HepG2 (cell line): ENCODE data around the gene AK2. TPM values are rescaled to one million over a fixed set of nuclear protein-coding genes. Genes with fewer than 3 reads are reported as not detected.

Experiments used
- ATAC-seq: fragments of 200-7000 bp; cut with Tn5 transposase; 3 replicates; pipeline ENCODE4 v1.9.1; 2020; ENCODE audit warnings: mild to moderate bottlenecking, moderate library complexity
- BruUV-seq: library from RNA; stranded (reverse); fragments of 400-500 nt; replicated peaks from 2 replicates; lab custom pipeline; 2021; lab: Mats Ljungman, UMichigan
- CTCF ChIA-PET: fragments of 300-600 bp; formaldehyde crosslinking; extraction: SDS; loops from one replicate; lab custom pipeline; 2021; ENCODE audit warnings: low total read pairs, inconsistent platforms, low intra/inter-chr PET ratio; lab: Yijun Ruan, JAX
- POLR2A ChIA-PET: fragments of 350-600 bp; sonication (Branson Sonifier 250); formaldehyde crosslinking; loops from one replicate; lab custom pipeline; 2020; ENCODE audit warnings: antibody characterized with exemption, inconsistent platforms; lab: Yijun Ruan, JAX
- DNase-seq: peaks from one replicate; pipeline ENCODE4 v3.0.0-alpha.2; 2015; ENCODE audit warnings: low spot score
- FAIRE-seq: peaks from 3 replicates; lab custom pipeline; 2011; peaks lifted over from hg19 to GRCh38; lab: Jason Lieb, UNC
- H2AFZ ChIP-seq: one replicate; pipeline ENCODE4 v1.6.1; 2011; ENCODE audit warnings: low read length, inconsistent platforms
- H3K27ac ChIP-seq: fragments of 300-600 bp; 3 replicates; pipeline ENCODE4 v1.8.0; 2011; ENCODE audit warnings: mixed run types, mild to moderate bottlenecking, mixed read lengths, low read length, inconsistent platforms; ENCODE audit not compliant: insufficient read depth; ENCODE audit errors: extremely low read length
- H3K27me3 ChIP-seq, 2 experiments: fragments of 200-600 bp in 1 of 2; 2 replicates in 1 of 2; 3 replicates in 1 of 2; pipeline versions ENCODE4 v1.6.0 to v1.8.0; 2011; ENCODE audit warnings: low read length in 2 of 2, mild to moderate bottlenecking in 2 of 2, moderate library complexity in 2 of 2, inconsistent platforms in 1 of 2; ENCODE audit not compliant: insufficient read depth in 2 of 2, control insufficient read depth in 1 of 2
- H3K36me3 ChIP-seq, 2 experiments: fragments of 200-600 bp in 1 of 2; replicated peaks in 1 of 2; 2 replicates in 1 of 2; 3 replicates in 1 of 2; pipeline versions ENCODE4 v1.5.1 to v1.8.0; 2011; ENCODE audit warnings: low read length in 2 of 2, inconsistent platforms in 1 of 2; ENCODE audit not compliant: insufficient read depth in 2 of 2, control insufficient read depth in 1 of 2
- H3K4me1 ChIP-seq: 2 replicates; pipeline ENCODE4 v1.5.1; 2012; ENCODE audit warnings: low read length, inconsistent platforms; ENCODE audit not compliant: insufficient read depth
- H3K4me2 ChIP-seq: 2 replicates; pipeline ENCODE4 v1.6.0; 2011; ENCODE audit warnings: low read depth, low read length, inconsistent platforms
- H3K4me3 ChIP-seq, 3 experiments: fragments of 200-600 bp in 1 of 3; sonication (generic), shearing (Covaris generic) in 1 of 3; replicated peaks in 1 of 3; 2 replicates each; pipeline ENCODE4 v1.5.1; 2011 to 2016; ENCODE audit warnings: low read length in 3 of 3, inconsistent platforms in 2 of 3, low read depth in 2 of 3, mild to moderate bottlenecking in 2 of 3, control low read depth in 1 of 3, mixed read lengths in 1 of 3; ENCODE audit not compliant: insufficient read depth in 1 of 3
- H3K79me2 ChIP-seq: one replicate; pipeline ENCODE4 v1.6.1; 2011; ENCODE audit warnings: low read length, inconsistent platforms; ENCODE audit not compliant: insufficient read depth
- H3K9ac ChIP-seq: 2 replicates; pipeline ENCODE4 v1.6.0; 2011; ENCODE audit warnings: mild to moderate bottlenecking, low read depth, low read length, inconsistent platforms; ENCODE audit not compliant: insufficient read depth
- H3K9me3 ChIP-seq: 2 replicates; pipeline ENCODE4 v1.5.1; 2012; ENCODE audit warnings: mild to moderate bottlenecking, low read length
- H4K20me1 ChIP-seq: 2 replicates; pipeline ENCODE4 v1.6.0; 2011; ENCODE audit warnings: inconsistent platforms, mild to moderate bottlenecking, low read length, moderate library complexity; ENCODE audit not compliant: insufficient read depth
- FLYWCH1 ChIP-seq: sonication (generic); formaldehyde crosslinking; IDR thresholded peaks from 2 replicates; pipeline ENCODE4 v1.8.1; 2023; ENCODE audit warnings: mild to moderate bottlenecking, missing genetic modification reagents
- MLXIP ChIP-seq: sonication (generic); formaldehyde crosslinking; IDR thresholded peaks from 2 replicates; pipeline ENCODE4 v1.9.0; 2021; ENCODE audit warnings: missing genetic modification reagents, borderline replicate concordance
- ZBTB37 ChIP-seq: sonication (generic); formaldehyde crosslinking; IDR thresholded peaks from 2 replicates; pipeline ENCODE4 v1.4.0; 2020; ENCODE audit warnings: mild to moderate bottlenecking, missing genetic modification reagents
- ZNF335 ChIP-seq: sonication (generic); formaldehyde crosslinking; IDR thresholded peaks from 2 replicates; pipeline ENCODE4 v1.4.0; 2020; ENCODE audit warnings: missing genetic modification reagents
- ZNF570 ChIP-seq: sonication (generic); formaldehyde crosslinking; IDR thresholded peaks from 2 replicates; pipeline ENCODE4 v1.4.0; 2020; ENCODE audit warnings: mild to moderate bottlenecking, missing genetic modification reagents, borderline replicate concordance
- ZNF598 ChIP-seq: sonication (generic); formaldehyde crosslinking; IDR thresholded peaks from 2 replicates; pipeline ENCODE4 v1.5.1; 2020; ENCODE audit warnings: mild to moderate bottlenecking, missing genetic modification reagents, borderline replicate concordance
- ZNF747 ChIP-seq: sonication (generic); formaldehyde crosslinking; IDR thresholded peaks from 2 replicates; pipeline ENCODE4 v1.8.1; 2023; ENCODE audit warnings: missing genetic modification reagents, mild to moderate bottlenecking, borderline replicate concordance
- WGBS: methylation state at CpG from one replicate; pipeline ENCODE4 v1.1.6; 2017; ENCODE audit warnings: low lambda C conversion rate; 5-methylcytosine and 5-hydroxymethylcytosine counted together
- in situ Hi-C: cut with HindIII; loops from 2 replicates; pipeline ENCODE4 v1.10.0; 2017; ENCODE audit warnings: low pct_unique_long_range_greater_than_20kb; ENCODE audit not compliant: extremely low pct_ligation_motif_present
- intact Hi-C: fragments of 100-400 bp; cut with micrococcal nuclease; formaldehyde crosslinking; loops from one replicate; pipeline ENCODE4 v1.10.0; 2022; ENCODE audit not compliant: unreplicated experiment
- polyA plus RNA-seq, 8 experiments: library from polyadenylated mRNA; depleted of rRNA in 3 of 8; stranded (reverse) in 7 of 8; unstranded in 1 of 8; fragments of >200 nt; fragmentation: Illumina TruSeq in 4 of 8; extraction: Trizol in 4 of 8; gene quantifications; 2 replicates each; pipeline versions ENCODE4 v1.2.1 to v1.2.3, GENCODE V29; 2011 to 2016; ENCODE audit warnings: low read depth in 4 of 8, missing spikeins in 1 of 8, mixed read lengths in 1 of 8; ENCODE audit not compliant: insufficient read depth in 1 of 8
- total RNA-seq, 5 experiments: library from RNA; depleted of rRNA; stranded (reverse); fragments of >200 nt; fragmentation: Illumina TruSeq; extraction: Trizol; gene quantifications; 2 replicates each; pipeline ENCODE4 v1.2.3, GENCODE V29; 2016; ENCODE audit warnings: low read depth in 1 of 5
- TF ChIP-seq, protein P1 (sequence below): sonication (generic); formaldehyde crosslinking; IDR thresholded peaks from 2 replicates; pipeline ENCODE4 v1.4.0; 2020; ENCODE audit warnings: missing genetic modification reagents
- TF ChIP-seq, protein P2 (sequence below): sonication (generic); formaldehyde crosslinking; IDR thresholded peaks from 2 replicates; pipeline ENCODE4 v1.4.0; 2020; ENCODE audit warnings: mild to moderate bottlenecking, missing genetic modification reagents
- TF ChIP-seq, protein P3 (sequence below): sonication (generic); formaldehyde crosslinking; IDR thresholded peaks from 2 replicates; pipeline ENCODE4 v1.4.0; 2020; ENCODE audit warnings: missing genetic modification reagents, borderline replicate concordance

AK2 gene
- total and polyA plus RNA-seq, 2 of the 13 experiments (the other 11 are each of a cell fraction or from before 2014, with no cell fraction given): 170 to 188 TPM

DNA sequence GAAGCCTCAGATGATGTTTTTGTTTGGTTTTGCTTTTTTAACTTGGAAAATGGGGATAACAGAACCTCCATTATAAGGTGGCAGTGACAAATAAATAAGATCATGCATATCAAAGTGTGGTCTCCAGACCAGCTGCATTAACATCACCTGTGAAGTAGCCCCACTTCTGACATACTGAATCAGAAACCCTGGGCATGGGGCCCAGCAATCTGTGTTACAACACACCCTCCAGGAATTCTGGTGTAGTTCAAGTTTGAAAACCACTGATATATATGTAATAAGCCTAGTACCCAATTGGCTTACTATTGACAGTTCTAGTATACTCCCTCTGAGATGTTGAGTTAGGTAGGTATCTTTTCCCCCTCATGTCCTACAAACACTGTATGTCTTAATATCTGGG, 48.0 kb downstream of the AK2 start (continued):
- TF ChIP-seq, protein P1, sequence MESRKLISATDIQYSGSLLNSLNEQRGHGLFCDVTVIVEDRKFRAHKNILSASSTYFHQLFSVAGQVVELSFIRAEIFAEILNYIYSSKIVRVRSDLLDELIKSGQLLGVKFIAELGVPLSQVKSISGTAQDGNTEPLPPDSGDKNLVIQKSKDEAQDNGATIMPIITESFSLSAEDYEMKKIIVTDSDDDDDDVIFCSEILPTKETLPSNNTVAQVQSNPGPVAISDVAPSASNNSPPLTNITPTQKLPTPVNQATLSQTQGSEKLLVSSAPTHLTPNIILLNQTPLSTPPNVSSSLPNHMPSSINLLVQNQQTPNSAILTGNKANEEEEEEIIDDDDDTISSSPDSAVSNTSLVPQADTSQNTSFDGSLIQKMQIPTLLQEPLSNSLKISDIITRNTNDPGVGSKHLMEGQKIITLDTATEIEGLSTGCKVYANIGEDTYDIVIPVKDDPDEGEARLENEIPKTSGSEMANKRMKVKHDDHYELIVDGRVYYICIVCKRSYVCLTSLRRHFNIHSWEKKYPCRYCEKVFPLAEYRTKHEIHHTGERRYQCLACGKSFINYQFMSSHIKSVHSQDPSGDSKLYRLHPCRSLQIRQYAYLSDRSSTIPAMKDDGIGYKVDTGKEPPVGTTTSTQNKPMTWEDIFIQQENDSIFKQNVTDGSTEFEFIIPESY (CRISPR knock-in tag): no peak
- TF ChIP-seq MLXIP (CRISPR knock-in tag): no peak
- no peak for TF ChIP-seq FLYWCH1 (CRISPR knock-in tag)

DNA sequence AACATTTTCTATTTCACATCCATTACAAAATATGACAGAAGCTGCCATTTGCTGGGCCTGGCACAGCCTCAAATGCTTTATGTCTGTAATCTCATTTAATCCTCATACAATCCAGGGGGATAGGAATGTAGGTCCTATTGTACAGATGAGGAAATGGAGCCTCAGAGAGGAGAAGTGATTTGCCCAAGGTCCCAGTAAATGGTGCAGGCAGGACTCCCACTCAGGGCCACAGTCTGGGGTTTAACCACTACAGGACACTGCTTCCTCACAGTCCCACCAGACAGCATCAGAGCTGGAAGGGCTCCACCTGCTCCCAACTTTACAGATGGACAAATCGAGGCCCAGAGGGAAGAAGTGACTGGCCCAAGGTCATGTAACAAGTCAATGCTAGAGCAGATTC, 51.5 kb downstream of the AK2 start:
- H3K9ac ChIP-seq: no peak overlapping the region
- DNase-seq (no peak), FAIRE-seq (no peak), ATAC-seq (no peak)
- H3K36me3 ChIP-seq: no peaks in the 10 kb centered on the region
- no peak overlapping the region for H3K4me3 ChIP-seq
- no peak overlapping the region for H2AFZ ChIP-seq
- no peaks in the 10 kb centered on the region; a peak in 2 of 5 replicates for H3K27me3 ChIP-seq
- no peak overlapping the region for H3K4me2 ChIP-seq
- ChIA-PET CTCF (no interaction called here), POLR2A (interaction anchor here (2.3 kb wide), 1 partner anchor 20 kb away, joined by 5 read pairs; the partner anchor contains the start of gene RNF19B)
- no peaks in the 10 kb centered on the region for H4K20me1 ChIP-seq
- H3K27ac ChIP-seq: no peak overlapping the region
- 17% methylated on average over 1 of the region's 1 CpG for WGBS
- in situ Hi-C loops (no loop called here), intact Hi-C loops (no loop called here)
- peaks cover 12% of the 10 kb centered on the region for H3K4me1 ChIP-seq
- no peaks in the 10 kb centered on the region for H3K9me3 ChIP-seq
- H3K79me2 ChIP-seq: no peaks in the 10 kb centered on the region
- BruUV-seq: no TSS peak
- TF ChIP-seq ZNF747 (CRISPR knock-in tag) (no peak), ZNF598 (CRISPR knock-in tag) (no peak), ZBTB37 (CRISPR knock-in tag) (no peak), ZNF335 (CRISPR knock-in tag) (no peak), ZNF570 (CRISPR knock-in tag) (no peak)
- TF ChIP-seq, protein P2, sequence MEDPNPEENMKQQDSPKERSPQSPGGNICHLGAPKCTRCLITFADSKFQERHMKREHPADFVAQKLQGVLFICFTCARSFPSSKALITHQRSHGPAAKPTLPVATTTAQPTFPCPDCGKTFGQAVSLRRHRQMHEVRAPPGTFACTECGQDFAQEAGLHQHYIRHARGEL (CRISPR knock-in tag): no peak
- TF ChIP-seq, protein P3, sequence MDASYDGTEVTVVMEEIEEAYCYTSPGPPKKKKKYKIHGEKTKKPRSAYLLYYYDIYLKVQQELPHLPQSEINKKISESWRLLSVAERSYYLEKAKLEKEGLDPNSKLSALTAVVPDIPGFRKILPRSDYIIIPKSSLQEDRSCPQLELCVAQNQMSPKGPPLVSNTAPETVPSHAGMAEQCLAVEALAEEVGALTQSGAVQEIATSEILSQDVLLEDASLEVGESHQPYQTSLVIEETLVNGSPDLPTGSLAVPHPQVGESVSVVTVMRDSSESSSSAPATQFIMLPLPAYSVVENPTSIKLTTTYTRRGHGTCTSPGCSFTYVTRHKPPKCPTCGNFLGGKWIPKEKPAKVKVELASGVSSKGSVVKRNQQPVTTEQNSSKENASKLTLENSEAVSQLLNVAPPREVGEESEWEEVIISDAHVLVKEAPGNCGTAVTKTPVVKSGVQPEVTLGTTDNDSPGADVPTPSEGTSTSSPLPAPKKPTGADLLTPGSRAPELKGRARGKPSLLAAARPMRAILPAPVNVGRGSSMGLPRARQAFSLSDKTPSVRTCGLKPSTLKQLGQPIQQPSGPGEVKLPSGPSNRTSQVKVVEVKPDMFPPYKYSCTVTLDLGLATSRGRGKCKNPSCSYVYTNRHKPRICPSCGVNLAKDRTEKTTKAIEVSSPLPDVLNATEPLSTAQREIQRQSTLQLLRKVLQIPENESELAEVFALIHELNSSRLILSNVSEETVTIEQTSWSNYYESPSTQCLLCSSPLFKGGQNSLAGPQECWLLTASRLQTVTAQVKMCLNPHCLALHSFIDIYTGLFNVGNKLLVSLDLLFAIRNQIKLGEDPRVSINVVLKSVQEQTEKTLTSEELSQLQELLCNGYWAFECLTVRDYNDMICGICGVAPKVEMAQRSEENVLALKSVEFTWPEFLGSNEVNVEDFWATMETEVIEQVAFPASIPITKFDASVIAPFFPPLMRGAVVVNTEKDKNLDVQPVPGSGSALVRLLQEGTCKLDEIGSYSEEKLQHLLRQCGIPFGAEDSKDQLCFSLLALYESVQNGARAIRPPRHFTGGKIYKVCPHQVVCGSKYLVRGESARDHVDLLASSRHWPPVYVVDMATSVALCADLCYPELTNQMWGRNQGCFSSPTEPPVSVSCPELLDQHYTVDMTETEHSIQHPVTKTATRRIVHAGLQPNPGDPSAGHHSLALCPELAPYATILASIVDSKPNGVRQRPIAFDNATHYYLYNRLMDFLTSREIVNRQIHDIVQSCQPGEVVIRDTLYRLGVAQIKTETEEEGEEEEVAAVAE (CRISPR knock-in tag): no peak
